ENCODE results near the gene MGAT1.
"Not testable (repeated sequence)": the region's sequence is repeated elsewhere in the genome, so short reads cannot be mapped to it uniquely, and the experiment has no call there.

MGAT1 gene

GRCh38 chr5:180785121-180785781 is 17.4 kb downstream of the MGAT1 start:
- no peak for DNase-seq

GRCh38 chr5:180784497-180785097 is 18.0 kb downstream of the MGAT1 start:
- DNase-seq = peak; percentile 74 to 75

- DNase-seq = no peak
Measured at GRCh38 chr5:180783340-180784052, 19.1 kb downstream of the MGAT1 start.

GRCh38 chr5:180782748-180783147 is 19.9 kb downstream of the MGAT1 start:
- DNase-seq = no peak

- DNase-seq = not testable (repeated sequence)
Measured at GRCh38 chr5:180781900-180782326, 20.7 kb downstream of the MGAT1 start.

GRCh38 chr5:180779985-180780610 is 22.5 kb downstream of the MGAT1 start:
- DNase-seq = no peak

GRCh38 chr5:180777475-180777874 is 25.1 kb downstream of the MGAT1 start:
- no peak for DNase-seq

GRCh38 chr5:180776376-180776775 is 26.2 kb downstream of the MGAT1 start:
- DNase-seq = no peak

GRCh38 chr5:180775624-180776023 is 27.0 kb downstream of the MGAT1 start:
- no peak for DNase-seq

- no peak for DNase-seq
Measured at GRCh38 chr5:180771839-180772238, 30.8 kb downstream of the MGAT1 start.

GRCh38 chr5:180769821-180770220 is 32.8 kb downstream of the MGAT1 start:
- no peak for DNase-seq

GRCh38 chr5:180755601-180756000 is 47.0 kb downstream of the MGAT1 start:
- DNase-seq = no peak

- no peak for DNase-seq
Measured at GRCh38 chr5:180744253-180744652, 58.4 kb downstream of the MGAT1 start.

GRCh38 chr5:180742727-180743126 is 59.9 kb downstream of the MGAT1 start:
- no peak for DNase-seq

GRCh38 chr5:180740953-180741352 is 61.7 kb downstream of the MGAT1 start:
- not testable (repeated sequence) for DNase-seq

- no peak for DNase-seq
Measured at GRCh38 chr5:180739958-180740357, 62.6 kb downstream of the MGAT1 start, which contains the start of gene OR2Y1. Gene OR2Y1 (minus strand): TSS chr5:180740058. CDS start chr5:180740058, 0 bp downstream.

- DNase-seq = no peak
Measured at GRCh38 chr5:180739271-180739670, 63.3 kb downstream of the MGAT1 start.

- DNase-seq = no peak
Measured at GRCh38 chr5:180736536-180736935, 66.1 kb downstream of the MGAT1 start.
